GM21515 (cell line): Measurements from ENCODE around the gene ST6GALNAC3.
A peak's percentile ranks its signal among the peaks of the same experiment; 100 is the strongest.
"Not testable (repeated sequence)": the region's sequence is repeated elsewhere in the genome, so short reads cannot be mapped to it uniquely, and the experiment has no call there.

Experiments used
- ATAC-seq: cut with Tn5 transposase; IDR thresholded peaks from one replicate; pipeline ENCODE4 v1.9.1; 2021; ENCODE audit not compliant: unreplicated experiment

ST6GALNAC3 gene

DNA sequence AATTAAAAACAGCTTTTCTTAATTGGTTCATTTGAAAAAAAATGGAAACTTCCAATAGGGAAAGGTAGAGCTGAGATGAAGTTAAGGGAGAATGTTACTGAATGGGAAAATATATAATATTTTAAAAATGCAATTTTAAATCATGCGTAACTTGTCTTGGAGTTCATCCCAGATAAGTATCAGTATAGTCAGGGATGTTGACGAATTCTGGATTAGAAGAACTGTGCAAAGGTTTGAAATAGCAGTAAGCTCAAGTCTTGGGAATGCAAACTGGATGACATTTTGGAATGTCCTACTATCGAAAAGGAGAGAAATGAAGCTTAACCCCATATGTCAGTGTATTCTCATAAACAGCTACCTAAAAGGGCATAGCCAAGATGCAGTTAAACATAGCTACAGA lies 4.0 kb upstream of the ST6GALNAC3 start:
- ATAC-seq: no peak

DNA sequence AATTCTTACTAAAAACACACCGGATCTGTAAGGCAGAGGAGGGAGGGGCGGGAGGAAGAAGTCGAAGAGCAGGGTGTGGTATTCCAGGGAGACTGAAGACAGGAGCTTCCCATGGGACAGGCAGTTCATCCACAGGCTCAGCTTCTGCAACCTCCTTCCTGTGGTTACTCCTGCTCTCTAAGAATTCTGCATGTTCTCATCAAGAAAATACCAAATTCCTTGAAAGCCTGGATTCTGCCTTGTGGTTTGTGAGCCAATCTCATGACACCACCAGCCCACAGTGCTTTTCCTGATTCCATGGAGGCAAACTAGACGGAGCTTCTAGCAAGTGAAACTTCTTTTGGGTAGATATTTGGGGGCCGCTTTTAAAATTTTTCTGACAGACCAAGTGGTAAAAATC lies 1.1 kb upstream of the ST6GALNAC3 start:
- no peak for ATAC-seq

DNA sequence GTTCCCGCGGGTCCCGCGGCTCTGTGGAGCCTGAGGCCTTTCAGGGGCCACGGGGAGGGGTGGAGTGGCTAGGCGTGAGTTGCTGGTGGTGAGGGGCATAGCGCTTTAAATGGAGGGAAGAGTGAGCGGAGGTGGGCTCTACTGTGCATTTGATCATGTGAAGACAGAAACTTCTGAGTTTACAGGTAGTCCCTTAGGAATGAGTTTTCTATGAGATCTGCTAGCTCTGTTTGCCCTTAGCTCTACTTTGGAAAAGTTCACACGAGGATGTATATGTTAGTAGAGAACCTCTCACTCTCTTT lies 593 bp downstream of the ST6GALNAC3 start:
- no peak for ATAC-seq

DNA sequence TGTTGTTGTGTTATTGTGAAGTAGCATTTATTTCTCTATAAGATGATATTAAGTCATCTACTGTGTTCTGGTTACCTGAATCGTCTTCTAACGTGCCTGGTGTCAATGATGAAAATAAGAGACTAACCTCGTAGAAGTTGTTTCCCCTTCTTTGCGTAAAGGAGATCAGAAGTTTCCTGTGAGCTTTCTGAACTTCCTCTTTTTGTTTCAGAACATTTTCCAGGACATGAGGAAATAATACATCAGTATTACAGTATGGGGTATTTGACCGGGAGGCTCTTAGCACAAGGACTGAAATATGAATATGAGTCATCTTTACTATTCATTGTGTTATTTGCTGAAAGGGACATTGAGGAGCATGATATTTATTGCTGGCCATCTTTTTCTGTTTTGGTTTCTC lies 1.3 kb downstream of the ST6GALNAC3 start:
- peak; percentile 32 for ATAC-seq

DNA sequence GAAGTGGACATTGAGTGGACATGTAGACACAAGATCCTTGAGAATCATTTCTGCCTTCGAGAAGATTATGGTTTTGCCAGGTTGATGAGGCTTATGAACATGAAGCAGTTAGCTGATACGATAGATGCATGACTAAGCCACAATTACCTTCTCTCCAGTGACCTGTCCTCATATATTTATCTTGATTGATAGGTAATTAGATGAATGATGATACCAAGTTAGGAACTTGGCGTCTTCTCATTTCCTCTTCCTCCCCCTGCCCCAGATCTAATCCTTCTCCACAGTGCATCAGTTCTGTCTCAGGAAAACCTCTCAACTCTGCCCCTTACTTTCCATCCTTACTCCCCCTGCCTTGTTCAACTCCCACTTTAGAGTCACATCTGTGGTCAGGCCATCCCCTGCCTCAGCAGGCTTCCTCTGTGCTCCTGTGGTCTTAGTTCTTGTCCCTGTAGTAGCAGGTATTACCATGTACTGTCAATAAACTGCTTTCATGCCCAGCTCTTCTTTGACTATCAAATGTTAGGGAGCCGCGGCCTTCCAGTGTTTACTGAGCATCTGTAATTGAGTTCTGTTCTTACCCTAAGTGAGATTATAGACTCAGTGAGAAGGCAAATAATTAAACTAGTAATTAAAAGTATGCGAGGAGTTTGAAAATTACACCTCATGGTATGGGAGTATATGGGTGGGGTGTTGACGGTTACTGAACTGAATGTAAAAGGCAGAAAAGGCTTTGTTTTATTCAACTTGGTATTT lies 5.1 kb downstream of the ST6GALNAC3 start:
- ATAC-seq: no peak

DNA sequence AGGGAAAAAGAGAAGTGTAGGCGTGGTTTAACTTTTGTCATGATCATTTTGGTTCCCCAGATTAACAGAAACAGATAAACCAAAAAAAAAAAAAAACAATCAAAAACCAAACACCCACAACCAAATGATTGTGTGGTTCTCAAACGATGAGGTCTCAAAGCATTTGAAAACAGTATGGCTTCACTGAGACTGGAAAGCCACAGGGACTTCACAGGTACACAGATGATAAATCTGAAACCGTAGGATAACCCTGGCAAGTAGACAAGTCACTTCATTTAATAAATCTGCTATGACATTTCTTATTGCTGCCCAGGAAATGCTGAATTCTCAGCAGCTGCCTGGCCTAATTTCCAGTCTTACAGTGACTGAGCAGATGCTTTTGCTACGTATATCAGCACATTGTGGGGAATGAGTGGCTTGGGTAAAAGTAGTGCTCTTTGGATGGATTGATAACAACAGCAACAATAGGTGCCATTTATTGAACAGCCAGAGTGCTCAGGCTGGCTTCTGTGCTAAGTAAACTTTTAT lies 6.1 kb downstream of the ST6GALNAC3 start:
- no peak for ATAC-seq

DNA sequence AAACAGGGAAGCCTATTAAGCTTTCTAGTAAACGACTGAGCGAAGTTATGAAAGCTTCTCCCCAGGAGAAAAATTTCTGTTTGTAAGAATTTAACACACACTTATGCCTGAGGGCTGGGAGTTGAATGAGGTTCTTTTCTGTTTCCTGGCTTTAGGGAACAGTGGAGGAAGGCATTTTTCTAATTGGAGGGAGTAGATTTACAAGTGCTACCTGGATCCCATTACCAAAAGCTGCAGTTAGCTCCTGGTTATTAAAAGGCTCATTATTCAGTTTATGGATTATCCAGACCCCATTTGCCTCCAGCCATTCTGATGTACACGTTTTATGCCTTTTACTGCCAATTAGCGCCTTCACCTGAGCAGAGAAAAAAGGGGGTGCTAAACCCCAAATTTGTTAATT lies 7.5 kb downstream of the ST6GALNAC3 start:
- no peak for ATAC-seq

GRCh38 chr1:76083189-76083588 lies 8.6 kb downstream of the ST6GALNAC3 start:
- ATAC-seq: no peak

DNA sequence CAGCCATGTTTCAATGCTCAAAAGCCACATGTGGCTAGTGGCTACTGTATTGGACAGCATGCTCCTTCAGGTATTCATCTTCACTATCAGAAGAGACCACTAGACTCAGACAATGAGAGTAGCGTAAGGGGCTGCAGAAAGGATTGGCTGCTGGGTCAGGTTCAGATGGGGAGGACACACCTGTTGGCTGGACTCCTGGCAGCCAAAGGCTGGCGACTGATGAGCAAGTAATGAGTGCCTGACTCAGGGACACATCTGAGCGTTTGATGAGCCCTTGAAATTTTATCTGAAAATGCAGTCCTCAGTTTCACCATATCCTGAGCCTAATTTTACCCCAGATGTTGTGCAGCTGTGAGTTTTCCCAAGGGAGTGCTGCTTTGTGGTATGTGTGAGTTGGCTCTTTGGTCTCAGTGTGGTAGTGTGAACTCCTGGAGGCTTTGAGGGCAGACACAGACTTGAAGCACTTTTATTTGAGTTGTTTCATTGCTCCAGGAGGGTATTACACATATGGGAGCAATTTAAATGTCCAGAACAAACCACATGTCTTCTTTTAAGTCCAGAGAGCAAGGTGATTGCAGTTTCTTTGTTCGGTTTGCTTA lies 9.6 kb downstream of the ST6GALNAC3 start:
- ATAC-seq: no peak

DNA sequence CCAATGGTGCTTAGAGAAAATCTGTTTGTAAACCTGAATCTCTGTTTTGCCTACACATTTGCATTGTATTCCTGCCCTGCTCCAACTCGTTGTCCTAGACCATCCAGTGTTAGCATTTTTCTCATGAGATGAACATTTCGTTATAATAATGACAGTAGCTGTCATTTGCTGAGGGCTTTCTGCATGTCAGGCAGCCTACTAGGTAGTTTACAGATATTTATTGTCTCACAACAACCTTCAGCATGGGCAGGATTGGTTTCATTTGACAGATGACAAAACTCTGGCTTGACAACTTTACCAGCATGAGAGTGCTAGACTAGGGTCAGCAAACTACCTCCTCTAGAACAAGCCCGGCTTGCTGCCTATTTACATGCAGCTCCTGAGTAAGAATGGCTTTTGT lies 10.1 kb downstream of the ST6GALNAC3 start:
- no peak for ATAC-seq

- no peak for ATAC-seq
These were observed 11.6 kb downstream of the ST6GALNAC3 start for GRCh38 chr1:76086109-76086508.

DNA sequence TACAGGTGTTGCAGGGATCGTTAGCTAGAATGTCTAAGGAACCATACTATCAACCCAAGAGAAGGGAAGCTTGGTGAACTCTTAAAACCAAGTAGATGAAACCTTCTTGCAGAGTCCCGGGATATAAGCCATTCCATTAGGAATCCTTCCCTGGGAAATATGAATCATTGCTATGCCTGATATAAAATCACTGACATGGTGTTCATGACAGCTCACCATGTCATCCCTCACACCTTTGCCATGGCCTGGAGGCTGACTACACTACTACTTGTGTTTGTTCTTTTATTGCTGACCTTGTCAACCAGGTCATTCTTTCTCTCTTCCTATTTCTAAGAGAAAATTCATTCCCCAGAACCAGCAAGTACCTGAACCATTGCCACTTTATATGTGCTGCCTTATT lies 12.1 kb downstream of the ST6GALNAC3 start:
- no peak for ATAC-seq

DNA sequence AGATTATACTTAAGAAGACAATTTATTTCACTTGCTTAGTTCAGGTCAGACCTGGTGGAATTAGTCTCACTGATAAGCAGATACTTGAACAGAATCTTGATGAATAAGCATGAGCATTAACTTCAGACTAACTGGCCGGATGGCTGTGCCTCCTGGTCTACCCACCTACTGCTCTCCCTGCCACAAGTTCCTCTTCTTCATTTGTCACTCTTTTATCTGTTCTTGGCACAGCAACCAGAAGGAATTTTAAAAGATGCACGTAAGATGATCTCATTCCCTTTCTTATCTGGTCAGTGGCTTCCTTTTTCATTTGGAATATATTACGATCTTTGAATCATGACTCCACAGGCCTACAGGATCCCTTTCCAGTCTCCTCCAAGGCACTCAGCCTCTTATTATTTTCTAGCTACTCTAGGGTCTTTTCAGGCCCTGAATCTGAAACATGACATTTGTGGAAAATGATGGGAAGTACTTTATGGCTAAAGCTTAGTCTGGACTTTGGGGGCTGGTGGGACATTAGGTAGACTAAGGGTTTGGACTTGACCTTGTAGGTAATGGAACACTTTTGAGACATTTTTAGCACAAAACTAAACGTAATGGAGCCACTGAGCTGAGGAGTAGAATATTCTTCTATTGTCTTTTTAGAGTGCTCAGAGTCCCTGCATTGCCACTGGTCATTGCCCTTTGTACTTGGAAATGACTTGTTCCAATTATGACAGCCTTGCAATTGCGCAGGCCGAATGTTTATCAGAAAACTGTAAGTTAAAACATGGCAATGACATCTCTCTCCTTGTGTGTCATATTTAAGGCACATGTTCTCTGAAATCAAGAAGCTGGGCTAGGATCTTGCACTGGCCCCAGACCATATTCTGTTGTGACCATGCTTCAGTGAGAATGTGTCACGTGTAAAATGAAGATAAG lies 16.0 kb downstream of the ST6GALNAC3 start:
- ATAC-seq: no peak

- no peak for ATAC-seq
These were observed 18.3 kb downstream of the ST6GALNAC3 start for GRCh38 chr1:76092812-76093211.

DNA sequence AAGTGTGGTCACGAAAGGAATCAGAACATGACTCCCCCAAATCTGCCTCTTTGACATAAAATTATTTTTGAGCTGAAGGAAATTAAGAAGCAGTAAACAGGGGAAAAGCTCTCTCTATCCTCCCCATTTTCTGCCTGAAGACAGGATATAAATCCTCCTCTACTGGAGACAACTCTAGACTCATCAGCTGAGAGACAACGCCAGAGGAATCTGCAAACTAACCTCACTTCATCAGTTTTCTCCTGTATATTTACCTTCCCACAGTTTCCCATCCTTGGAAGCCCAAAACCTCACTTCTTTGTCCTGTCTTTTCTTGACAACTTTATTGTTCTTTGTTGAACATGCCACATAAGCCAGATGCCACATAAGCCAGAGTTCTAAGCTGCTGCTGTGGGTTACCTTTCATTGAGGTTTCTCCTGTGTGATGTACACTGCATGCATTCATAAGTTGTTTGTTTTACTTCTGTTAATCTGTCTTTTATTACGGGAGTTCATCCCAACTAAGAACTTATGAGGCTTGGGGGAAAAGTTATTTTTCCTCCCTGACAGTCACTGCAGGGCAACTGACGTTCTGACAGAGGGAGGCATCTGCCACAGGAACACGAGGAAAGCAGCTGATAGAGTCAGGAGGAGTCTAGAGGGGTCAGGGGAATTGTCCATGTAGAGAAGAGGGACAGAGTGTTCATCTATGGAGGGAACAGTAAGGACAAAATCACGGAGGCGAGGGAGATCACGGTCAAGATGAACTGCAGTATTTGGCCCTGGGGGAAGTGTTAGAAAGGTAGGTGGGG lies 19.2 kb downstream of the ST6GALNAC3 start:
- no peak for ATAC-seq

DNA sequence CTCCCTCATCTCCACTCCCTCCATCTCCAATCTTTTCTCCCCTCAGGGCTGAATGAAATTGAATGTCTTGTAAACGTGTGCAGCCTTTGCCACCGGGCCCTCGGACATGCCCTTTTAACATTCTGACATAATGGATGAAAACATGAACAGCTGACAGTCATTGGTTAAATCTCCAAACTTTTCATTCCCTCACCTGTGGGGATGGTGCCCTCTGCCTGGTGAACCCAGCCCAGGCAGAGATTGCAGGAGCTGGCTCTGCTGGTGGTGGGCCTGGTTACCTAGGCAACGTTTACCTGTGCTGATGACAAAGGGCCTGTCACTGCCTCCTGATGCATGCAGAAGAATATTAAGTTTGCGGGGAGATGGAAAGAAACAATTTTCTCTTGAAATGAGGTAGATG lies 21.3 kb downstream of the ST6GALNAC3 start:
- no peak for ATAC-seq

- not testable (repeated sequence) for ATAC-seq
These were observed 22.5 kb downstream of the ST6GALNAC3 start for GRCh38 chr1:76097064-76097463.

DNA sequence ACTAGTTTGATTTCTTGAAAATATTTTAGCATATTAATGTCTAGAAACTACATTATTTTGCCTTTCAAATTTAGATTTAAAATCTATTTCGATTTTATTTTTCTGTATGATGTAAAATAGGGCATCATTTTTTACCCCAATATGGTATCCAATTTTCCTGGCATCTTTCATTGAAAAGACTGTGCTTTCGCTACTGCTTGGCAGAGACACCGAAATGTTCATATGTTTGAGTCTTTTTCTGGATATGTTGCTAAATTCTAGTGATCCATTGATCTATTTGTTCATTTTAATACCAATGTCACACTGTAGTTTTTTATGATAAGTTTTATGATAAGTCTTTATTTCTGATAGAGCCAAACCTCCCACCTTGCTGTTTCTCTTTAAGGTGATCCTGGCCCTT lies 24.3 kb downstream of the ST6GALNAC3 start:
- ATAC-seq: no peak

- no peak for ATAC-seq
These were observed 27.0 kb downstream of the ST6GALNAC3 start for GRCh38 chr1:76101548-76101947.

- ATAC-seq: no peak
These were observed 27.5 kb downstream of the ST6GALNAC3 start for GRCh38 chr1:76102046-76102445.

DNA sequence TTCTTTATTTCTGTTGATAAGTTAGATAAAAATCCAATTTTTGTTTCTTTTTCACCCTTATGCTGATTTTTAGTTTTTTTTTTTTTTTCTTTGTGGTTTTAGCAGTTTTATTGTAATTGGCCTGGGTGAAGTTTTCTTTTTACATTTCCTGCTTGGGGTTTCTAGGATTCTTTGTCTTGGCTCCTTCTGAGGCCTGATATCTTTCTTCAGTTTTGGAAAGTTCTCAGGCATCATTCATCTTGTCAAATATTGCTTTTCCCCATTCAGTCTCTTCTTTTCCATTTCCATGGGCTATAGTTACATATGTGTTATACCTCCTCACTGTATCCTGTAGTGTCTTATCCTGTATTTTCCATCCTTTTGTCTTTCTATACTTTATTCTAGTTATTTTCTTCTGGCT lies 28.5 kb downstream of the ST6GALNAC3 start:
- no peak for ATAC-seq
